ENCODE data around the gene GYPE.
"Not testable (repeated sequence)": the region's sequence is repeated elsewhere in the genome, so short reads cannot be mapped to it uniquely, and the experiment has no call there.

Gene GYPE

DNA sequence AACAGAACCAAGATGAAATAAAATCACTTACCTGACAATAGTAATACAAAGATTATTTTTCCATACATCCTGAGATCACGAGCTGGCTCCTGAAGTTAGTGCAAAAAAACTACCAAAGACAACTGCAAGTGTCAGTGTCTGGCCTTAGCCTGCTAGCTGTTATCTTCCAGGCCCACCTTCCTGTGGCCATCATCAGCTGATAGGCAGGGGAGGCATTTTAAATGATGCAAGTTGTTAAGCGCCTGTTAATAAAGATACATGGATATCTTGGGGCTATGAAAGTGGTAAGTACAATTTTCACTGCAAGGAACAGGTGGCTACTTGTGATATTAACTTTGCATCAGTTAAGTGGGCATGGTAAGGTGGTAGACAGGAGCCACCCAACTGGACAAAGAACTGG lies at the start of gene GYPE:
TSS of gene GYPE (minus strand) at position 120 of the 400 bp plus-strand sequence. CDS start at position 68, 52 bp downstream.
- not testable (repeated sequence) for DNase-seq

DNA sequence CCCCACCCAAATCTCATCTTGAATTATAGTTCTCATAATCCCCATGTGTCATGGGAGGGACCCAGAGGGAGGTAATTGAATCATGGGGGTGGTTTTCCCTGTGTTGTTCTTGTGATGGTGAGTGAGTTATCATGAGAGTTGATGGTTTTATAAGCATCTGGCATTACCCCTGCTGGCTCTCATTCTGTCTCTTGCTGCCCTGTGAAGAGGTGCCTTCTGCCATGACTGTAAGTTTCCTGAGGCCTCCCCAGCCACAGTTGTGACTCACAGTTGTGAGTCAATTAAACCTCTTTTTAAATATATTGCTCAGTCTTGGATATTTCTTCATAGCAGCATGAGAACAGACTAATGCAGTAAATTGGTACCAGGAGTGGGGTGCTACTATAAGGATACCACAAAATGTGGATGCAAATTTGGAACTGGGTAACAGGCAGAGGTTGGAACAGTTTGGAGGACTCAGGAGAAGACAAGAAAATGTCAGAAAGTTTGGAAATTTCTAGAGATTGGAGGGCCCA lies 46.2 kb upstream of the GYPE start:
- not testable (repeated sequence) for DNase-seq

DNA sequence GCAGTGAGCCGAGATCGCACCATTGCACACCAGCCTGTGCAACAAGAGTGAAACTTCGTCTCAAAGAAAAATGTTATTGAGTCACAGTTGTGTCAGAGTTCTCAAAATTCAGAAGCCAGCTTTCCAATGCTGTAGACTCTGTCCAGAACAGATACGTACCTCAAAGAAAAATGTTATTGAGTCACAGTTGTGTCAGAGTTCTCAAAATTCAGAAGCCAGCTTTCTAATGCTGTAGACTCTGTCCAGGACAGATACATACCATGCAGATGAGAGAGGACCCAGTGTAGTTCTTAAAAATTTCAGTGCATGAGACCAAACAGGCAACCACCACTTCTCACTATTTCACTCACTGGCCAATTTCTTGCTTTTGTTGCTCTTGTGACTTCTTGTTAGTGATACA lies 45.6 kb upstream of the GYPE start:
- not testable (repeated sequence) for DNase-seq

DNA sequence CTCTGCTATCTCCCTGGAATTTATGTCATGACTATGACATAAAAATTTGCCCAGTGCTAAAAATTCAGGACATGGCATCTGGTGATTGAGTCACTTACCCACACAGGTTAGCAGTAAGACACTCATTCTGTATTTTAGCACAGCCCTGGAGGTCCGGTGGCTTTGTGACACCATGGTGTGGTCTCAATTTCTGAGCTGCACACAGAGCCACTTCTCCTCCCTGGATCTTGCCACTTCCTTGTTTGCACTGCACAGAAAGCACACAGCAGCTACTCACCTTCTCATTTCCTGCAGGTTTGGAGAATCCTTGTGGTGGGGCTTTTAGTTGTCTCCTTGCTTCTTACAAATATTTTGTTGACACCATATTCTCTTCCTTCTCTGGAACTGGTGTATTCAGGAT lies 44.8 kb upstream of the GYPE start:
- not testable (repeated sequence) for DNase-seq

DNA sequence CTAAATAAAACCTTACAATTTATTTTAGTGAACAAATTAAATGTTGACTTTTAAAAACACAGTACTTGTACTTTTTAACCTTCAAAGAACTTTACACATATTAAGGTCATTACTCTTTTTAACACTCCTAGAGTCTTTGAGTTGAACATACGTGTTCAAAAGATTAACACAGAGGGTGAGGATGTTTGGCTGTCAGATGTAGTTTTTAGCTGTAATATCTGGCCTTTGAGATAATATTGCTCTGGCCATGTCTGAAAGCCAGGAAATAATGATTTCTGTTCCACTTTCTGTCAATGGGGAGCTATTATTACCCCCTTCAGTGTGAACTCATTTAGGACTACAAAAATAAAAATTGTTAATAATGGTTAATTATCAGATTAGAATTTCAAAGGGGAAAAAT lies 42.1 kb upstream of the GYPE start:
- DNase-seq: not testable (repeated sequence)

DNA sequence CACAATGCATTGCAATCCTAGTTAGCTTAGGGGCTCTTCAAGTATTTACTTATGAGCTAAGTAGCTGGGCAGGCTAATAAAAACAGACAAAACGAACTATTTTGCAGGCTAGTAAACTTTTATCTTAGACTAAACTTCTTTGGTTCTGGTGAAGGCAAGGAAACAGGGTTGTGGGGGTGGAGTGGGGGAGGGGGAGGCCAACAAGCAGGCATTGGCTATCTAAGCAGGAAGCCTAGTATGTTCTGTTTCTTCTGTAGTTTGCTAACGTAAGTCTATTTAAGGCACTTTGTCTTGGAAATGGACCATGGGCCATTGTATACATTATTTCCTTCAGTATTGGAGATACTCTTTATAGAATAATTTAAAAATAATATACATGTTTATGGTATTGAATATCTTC lies 35.3 kb upstream of the GYPE start:
- not testable (repeated sequence) for DNase-seq

DNA sequence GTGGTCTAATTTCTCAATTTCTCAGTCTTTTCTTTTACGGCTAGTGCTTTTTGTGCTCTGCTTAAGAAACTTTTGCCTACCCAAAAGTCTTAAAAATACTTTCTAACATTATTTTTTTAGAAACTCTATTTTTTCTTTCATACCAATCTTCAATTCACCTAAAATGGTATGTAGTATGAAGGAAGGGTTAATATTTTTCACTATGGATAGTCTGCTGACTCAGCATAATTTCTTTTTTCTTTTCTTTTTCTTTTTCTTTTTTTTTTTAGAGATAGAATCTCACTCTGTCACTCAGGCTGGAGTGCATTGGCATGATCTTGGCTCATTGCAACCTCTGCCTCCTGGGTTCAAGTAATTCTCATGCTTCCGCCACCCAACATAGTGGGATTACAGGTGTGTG lies 34.2 kb upstream of the GYPE start:
- no peak for DNase-seq

GRCh38 chr4:143938890-143939289 lies 33.5 kb upstream of the GYPE start:
- DNase-seq: not testable (repeated sequence)

- DNase-seq: no peak
Observed at GRCh38 chr4:143921181-143921580, 15.8 kb upstream of the GYPE start.

GRCh38 chr4:143916485-143916884 lies 11.1 kb upstream of the GYPE start:
- DNase-seq: not testable (repeated sequence)

DNA sequence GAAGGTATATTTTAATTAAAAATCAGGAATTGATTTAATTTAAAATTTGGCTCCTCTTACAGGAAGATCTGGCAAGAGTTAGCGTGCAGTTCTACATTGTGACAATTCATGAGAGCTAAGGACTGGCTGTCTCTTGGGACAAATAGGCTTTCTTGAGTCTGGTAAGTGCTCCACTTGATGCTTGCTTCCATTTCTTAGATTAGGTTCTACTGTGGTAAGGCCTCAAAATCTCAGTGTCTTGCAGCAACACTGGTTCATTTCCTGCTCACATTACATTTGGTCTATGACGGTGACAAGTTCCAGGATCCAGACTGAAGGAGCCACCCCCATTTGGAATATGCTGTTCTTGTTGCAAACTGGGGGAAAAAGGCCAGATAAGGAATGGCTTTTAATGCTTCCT lies 7.1 kb upstream of the GYPE start:
- DNase-seq: not testable (repeated sequence)

GRCh38 chr4:143911528-143912417 lies 6.4 kb upstream of the GYPE start:
- DNase-seq: not testable (repeated sequence)

DNA sequence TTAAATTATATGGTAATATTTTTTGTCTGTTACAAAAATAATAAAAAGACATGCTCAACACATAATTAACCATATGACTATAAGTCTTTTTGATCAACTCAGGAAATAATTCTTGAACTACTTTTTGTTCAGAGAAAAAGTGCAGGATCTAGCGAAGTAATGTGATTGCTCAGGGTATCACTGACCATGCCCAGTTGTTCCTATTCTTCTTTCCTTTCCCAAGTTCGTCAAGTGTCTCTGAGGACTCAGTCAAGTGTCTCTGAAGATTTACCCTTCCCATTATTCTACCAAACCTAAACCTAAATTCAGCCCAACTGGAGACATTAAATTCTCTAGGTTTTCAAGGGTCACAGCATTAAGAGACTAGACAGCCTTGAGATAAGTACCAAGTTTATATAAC lies 5.5 kb upstream of the GYPE start:
- DNase-seq: not testable (repeated sequence)

GRCh38 chr4:143907811-143908210 lies 2.5 kb upstream of the GYPE start:
- not testable (repeated sequence) for DNase-seq

DNA sequence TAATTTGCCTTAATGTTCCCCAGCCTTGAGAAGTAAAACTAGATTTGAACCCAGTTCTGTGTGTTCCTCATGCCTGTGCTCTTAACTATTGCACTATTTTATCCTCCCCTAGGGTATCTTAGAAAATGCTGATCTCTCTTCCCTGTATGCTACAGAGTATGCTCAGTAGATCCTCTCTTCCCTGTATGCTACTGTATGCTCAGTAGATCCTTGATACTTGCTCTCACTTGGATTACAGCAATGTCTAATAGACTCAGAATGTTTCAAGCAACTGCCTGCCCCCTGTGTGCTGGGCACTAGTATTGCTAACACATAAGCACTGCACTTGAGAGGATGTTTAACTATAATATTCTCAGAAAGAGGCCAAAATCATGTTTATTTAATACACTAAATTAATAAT lies 928 bp downstream of the GYPE start:
- not testable (repeated sequence) for DNase-seq

DNA sequence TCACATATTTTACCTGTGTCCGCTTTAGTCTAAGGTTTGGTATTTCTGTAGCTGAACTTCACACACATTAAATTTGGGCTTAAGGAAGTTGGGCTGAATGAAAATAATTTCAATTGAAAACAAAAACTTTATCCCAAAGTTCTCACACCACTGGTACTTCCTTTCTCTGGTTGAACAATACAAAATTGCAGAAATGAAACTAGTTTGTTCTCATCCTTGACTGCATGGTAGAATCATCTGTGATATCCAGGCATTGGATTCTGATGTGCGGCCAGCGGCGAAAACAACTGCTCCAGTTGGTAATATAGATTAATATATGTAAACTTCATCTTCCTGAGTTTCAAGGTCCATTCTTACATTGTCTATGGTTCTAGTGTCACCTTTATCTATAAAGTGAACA lies 15.0 kb downstream of the GYPE start:
- DNase-seq: not testable (repeated sequence)

GRCh38 chr4:143888189-143888588 lies 17.2 kb downstream of the GYPE start:
- not testable (repeated sequence) for DNase-seq

GRCh38 chr4:143884965-143885364 lies 20.4 kb downstream of the GYPE start:
- not testable (repeated sequence) for DNase-seq

DNA sequence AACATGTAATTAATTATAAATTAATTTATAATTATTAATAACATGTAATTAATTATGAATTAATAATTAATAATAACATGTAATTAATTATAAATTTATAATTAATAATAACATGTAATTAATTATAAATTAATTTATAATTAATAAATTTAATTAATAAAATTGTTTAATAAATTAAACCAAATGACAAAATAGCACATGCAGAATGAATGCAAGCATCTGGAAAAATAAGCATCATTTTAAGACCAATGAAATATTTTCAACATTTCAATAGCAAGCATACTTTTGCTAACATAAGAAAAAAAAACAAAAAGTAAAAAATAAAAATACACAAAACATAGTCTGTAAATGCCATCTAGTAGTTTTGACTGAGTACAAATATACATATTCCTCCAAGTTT lies 21.8 kb downstream of the GYPE start:
- no peak for DNase-seq

DNA sequence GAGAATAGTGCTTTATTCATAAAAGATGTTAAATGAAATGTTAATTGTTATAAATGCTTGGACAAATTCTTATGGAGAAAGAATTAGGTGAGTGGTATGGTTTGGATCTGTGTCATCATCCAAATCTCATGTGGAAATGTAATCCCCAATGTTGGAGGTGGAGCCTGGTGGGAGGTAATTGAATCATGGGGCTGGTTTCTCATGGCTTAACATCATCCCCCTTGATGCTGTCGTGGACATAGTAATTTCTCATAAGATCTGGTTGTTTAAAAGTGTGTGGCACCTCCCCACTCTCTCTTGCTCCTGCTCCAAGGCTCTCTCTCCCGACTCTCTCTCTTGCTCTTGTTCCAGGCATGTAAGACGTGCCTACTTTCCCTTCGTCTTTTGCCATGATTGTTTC lies 22.5 kb downstream of the GYPE start:
- DNase-seq: no peak

GRCh38 chr4:143879561-143879960 lies 25.8 kb downstream of the GYPE start:
- DNase-seq: not testable (repeated sequence)

DNA sequence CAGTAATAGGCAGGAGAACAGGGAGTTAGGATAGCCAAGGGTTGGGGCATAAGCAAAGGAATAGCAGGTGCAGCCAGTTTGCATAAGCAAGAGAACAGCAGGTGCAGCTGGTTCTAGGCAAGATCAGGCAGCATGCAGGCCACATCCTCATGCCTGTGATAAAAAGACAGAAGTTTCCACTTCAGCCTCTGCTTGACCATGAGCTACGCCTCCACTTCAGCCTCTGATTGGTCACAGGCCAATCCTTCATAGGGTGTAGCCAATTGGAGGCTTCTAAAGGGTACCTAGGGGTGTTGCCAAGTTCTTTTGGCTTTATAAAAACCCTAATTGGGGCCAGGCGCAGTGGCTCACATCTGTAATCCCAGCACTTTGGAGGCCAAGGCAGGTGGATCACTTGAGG lies 30.0 kb downstream of the GYPE start:
- not testable (repeated sequence) for DNase-seq

- not testable (repeated sequence) for DNase-seq
Observed at GRCh38 chr4:143870523-143871268, 34.7 kb downstream of the GYPE start.

GRCh38 chr4:143869925-143870324 lies 35.4 kb downstream of the GYPE start:
- DNase-seq: not testable (repeated sequence)
